HL-60 (cell line): ENCODE results near the gene LST1.
A peak's percentile ranks its signal among the peaks of the same experiment; 100 is the strongest.

Experiments used
- DNase-seq, 2 experiments: peaks; one replicate each; pipeline ENCODE4 v3.0.0-alpha.2; 2010 to 2020; ENCODE audit warnings: low read depth in 1 of 2, low spot score in 1 of 2
- H3K27ac ChIP-seq: fragments of 250-450 bp; sonication (Bioruptor Pico); replicated peaks from 2 replicates; pipeline ENCODE4 v1.5.1; 2020; ENCODE audit warnings: mild to moderate bottlenecking, moderate library complexity
- H3K27me3 ChIP-seq: fragments of 250-450 bp; sonication (Bioruptor Pico); 2 replicates; pipeline ENCODE4 v1.5.1; 2021; ENCODE audit warnings: mild to moderate bottlenecking, moderate library complexity; ENCODE audit not compliant: insufficient read depth, poor library complexity, severe bottlenecking
- H3K4me3 ChIP-seq: replicated peaks from 2 replicates; pipeline ENCODE4 v1.5.1; 2011; ENCODE audit warnings: mild to moderate bottlenecking, control low read depth, low read length; ENCODE audit not compliant: insufficient read depth
- GABPA ChIP-seq: IDR thresholded peaks from 2 replicates; pipeline ENCODE4 v1.6.1; 2012; ENCODE audit warnings: low read depth
- POLR2AphosphoS5 ChIP-seq: IDR thresholded peaks from 2 replicates; pipeline ENCODE4 v1.6.1; 2012; ENCODE audit warnings: low read depth
- REST ChIP-seq: IDR thresholded peaks from 2 replicates; pipeline ENCODE4 v1.6.1; 2012; ENCODE audit warnings: low read depth; ENCODE audit not compliant: insufficient replicate concordance
- SPI1 ChIP-seq: IDR thresholded peaks from 2 replicates; pipeline ENCODE4 v1.6.1; 2012; ENCODE audit warnings: low read depth, mild to moderate bottlenecking, borderline replicate concordance
- TF ChIP-seq, protein P1 (sequence below): IDR thresholded peaks from one replicate; pipeline ENCODE4 v1.5.1; 2011; ENCODE audit warnings: low read length, control low read depth, inconsistent platforms; ENCODE audit not compliant: insufficient read depth

LST1 gene

GRCh38 chr6:31575335-31575901 lies 10.7 kb upstream of the LST1 start, which contains the start of gene TNF:
TSS of gene TNF (plus strand) at chr6:31575565. CDS start at chr6:31575742, 177 bp downstream.
- Histone ChIP-seq H3K27me3 (no peaks in the 10 kb centered on the region), H3K27ac (peak within 1 kb of the TSS; percentile 66), H3K4me3 (peak within 1 kb of the TSS; percentile 79)
- TF ChIP-seq, protein P1, sequence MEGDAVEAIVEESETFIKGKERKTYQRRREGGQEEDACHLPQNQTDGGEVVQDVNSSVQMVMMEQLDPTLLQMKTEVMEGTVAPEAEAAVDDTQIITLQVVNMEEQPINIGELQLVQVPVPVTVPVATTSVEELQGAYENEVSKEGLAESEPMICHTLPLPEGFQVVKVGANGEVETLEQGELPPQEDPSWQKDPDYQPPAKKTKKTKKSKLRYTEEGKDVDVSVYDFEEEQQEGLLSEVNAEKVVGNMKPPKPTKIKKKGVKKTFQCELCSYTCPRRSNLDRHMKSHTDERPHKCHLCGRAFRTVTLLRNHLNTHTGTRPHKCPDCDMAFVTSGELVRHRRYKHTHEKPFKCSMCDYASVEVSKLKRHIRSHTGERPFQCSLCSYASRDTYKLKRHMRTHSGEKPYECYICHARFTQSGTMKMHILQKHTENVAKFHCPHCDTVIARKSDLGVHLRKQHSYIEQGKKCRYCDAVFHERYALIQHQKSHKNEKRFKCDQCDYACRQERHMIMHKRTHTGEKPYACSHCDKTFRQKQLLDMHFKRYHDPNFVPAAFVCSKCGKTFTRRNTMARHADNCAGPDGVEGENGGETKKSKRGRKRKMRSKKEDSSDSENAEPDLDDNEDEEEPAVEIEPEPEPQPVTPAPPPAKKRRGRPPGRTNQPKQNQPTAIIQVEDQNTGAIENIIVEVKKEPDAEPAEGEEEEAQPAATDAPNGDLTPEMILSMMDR: no peak
- peak; percentile 43 for TF ChIP-seq REST
- peak; percentile 22; the same call in 1 of the 2 replicates for TF ChIP-seq SPI1
- no peak for TF ChIP-seq GABPA
- TF ChIP-seq POLR2AphosphoS5: peak; percentile 98
- DNase-seq: peak; percentile 91 to 98

DNA sequence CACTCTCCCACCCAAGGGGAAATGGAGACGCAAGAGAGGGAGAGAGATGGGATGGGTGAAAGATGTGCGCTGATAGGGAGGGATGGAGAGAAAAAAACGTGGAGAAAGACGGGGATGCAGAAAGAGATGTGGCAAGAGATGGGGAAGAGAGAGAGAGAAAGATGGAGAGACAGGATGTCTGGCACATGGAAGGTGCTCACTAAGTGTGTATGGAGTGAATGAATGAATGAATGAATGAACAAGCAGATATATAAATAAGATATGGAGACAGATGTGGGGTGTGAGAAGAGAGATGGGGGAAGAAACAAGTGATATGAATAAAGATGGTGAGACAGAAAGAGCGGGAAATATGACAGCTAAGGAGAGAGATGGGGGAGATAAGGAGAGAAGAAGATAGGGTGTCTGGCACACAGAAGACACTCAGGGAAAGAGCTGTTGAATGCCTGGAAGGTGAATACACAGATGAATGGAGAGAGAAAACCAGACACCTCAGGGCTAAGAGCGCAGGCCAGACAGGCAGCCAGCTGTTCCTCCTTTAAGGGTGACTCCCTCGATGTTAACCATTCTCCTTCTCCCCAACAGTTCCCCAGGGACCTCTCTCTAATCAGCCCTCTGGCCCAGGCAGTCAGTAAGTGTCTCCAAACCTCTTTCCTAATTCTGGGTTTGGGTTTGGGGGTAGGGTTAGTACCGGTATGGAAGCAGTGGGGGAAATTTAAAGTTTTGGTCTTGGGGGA lies 10.0 kb upstream of the LST1 start:
- Histone ChIP-seq H3K27me3 (no peaks in the 10 kb centered on the region), H3K27ac (peak overlapping the region; percentile 66), H3K4me3 (peak overlapping the region; percentile 79)
- no peak for TF ChIP-seq POLR2AphosphoS5
- TF ChIP-seq SPI1: no peak
- no peak for TF ChIP-seq REST
- TF ChIP-seq, protein P1: no peak
- no peak for TF ChIP-seq GABPA
- DNase-seq: peak; percentile 44 to 72

- TF ChIP-seq POLR2AphosphoS5 (peak; percentile 46; the same call in 1 of the 2 replicates), GABPA (no peak)
- H3K27me3 ChIP-seq: no peaks in the 10 kb centered on the region
- DNase-seq: peak in 1 of 2 experiments; percentile 81
- H3K4me3 ChIP-seq: peak overlapping the region; percentile 79
- no peak overlapping the region; the same call in 1 of the 2 replicates for H3K27ac ChIP-seq
These were observed 9.0 kb upstream of the LST1 start for GRCh38 chr6:31576897-31577578.

DNA sequence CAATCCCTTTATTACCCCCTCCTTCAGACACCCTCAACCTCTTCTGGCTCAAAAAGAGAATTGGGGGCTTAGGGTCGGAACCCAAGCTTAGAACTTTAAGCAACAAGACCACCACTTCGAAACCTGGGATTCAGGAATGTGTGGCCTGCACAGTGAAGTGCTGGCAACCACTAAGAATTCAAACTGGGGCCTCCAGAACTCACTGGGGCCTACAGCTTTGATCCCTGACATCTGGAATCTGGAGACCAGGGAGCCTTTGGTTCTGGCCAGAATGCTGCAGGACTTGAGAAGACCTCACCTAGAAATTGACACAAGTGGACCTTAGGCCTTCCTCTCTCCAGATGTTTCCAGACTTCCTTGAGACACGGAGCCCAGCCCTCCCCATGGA lies 8.5 kb upstream of the LST1 start:
- Histone ChIP-seq H3K4me3 (peak overlapping the region; percentile 79), H3K27me3 (no peaks in the 10 kb centered on the region), H3K27ac (no peak overlapping the region)
- DNase-seq: no peak
- TF ChIP-seq REST (no peak), POLR2AphosphoS5 (no peak), SPI1 (no peak), GABPA (no peak)
- TF ChIP-seq, protein P1: no peak
